GM12878 (cell line): ENCODE results near the gene RPS6KC1. TPM values are rescaled to one million over a fixed set of nuclear protein-coding genes. Genes with fewer than 3 reads are reported as not detected.

ENCODE experiments used
- ATAC-seq: fragments of 200-7000 bp; cut with Tn5 transposase; 3 replicates; pipeline ENCODE4 v1.9.1; 2020; ENCODE audit warnings: mild to moderate bottlenecking, moderate library complexity
- BruUV-seq: library from RNA; stranded (reverse); fragments of 400-500 nt; replicated peaks from 2 replicates; lab custom pipeline; 2021; lab: Mats Ljungman, UMichigan
- CTCF ChIA-PET: fragments of 300-600 bp; sonication (Branson Sonifier 250); formaldehyde crosslinking; extraction: SDS; loops from one replicate; lab custom pipeline; 2021; ENCODE audit warnings: inconsistent platforms; lab: Yijun Ruan, JAX
- POLR2A ChIA-PET: fragments of 350-600 bp; formaldehyde crosslinking; extraction: SDS; loops from one replicate; lab custom pipeline; 2021; ENCODE audit warnings: inconsistent platforms; lab: Charles Lee
- RAD21 ChIA-PET: fragments of 300-600 bp; sonication (Branson Sonifier 250); formaldehyde crosslinking; loops from one replicate; lab custom pipeline; 2023; ENCODE audit warnings: antibody characterized with exemption; ENCODE audit not compliant: unreplicated experiment; lab: Charles Lee
- SMC1A ChIA-PET: fragments of 300-600 bp; sonication (Branson Sonifier 250); formaldehyde crosslinking; loops from one replicate; lab custom pipeline; 2023; ENCODE audit not compliant: unreplicated experiment, uncharacterized antibody; lab: Charles Lee
- DNase-seq: peaks from one replicate; pipeline ENCODE4 v3.0.0-alpha.2; 2011; ENCODE audit warnings: low read depth, low spot score
- FAIRE-seq: peaks from 3 replicates; lab custom pipeline; 2011; peaks lifted over from hg19 to GRCh38; lab: Jason Lieb, UNC
- H2AFZ ChIP-seq: 2 replicates; pipeline ENCODE4 v1.6.0; 2011; ENCODE audit warnings: low read depth, low read length, control low read depth; ENCODE audit not compliant: control insufficient read depth
- H3K27ac ChIP-seq: 2 replicates; pipeline ENCODE4 v1.5.1; 2011; ENCODE audit warnings: control low read depth; ENCODE audit not compliant: control insufficient read depth, insufficient read depth
- H3K27me3 ChIP-seq, 2 experiments: replicated peaks in 1 of 2; 2 replicates each; pipeline versions ENCODE4 v1.6.0 to v1.6.1; 2011; ENCODE audit warnings: low read length in 1 of 2; ENCODE audit not compliant: control insufficient read depth in 2 of 2, insufficient read depth in 2 of 2
- H3K36me3 ChIP-seq, 2 experiments: 2 replicates each; pipeline ENCODE4 v1.5.1; 2011; ENCODE audit warnings: low read length in 1 of 2; ENCODE audit not compliant: control insufficient read depth in 2 of 2, insufficient read depth in 2 of 2
- H3K4me1 ChIP-seq: 2 replicates; pipeline ENCODE4 v1.6.1; 2011; ENCODE audit warnings: mild to moderate bottlenecking, low read length, moderate library complexity, mixed read lengths; ENCODE audit not compliant: control insufficient read depth, insufficient read depth
- H3K4me2 ChIP-seq: 2 replicates; pipeline ENCODE4 v1.6.0; 2011; ENCODE audit warnings: control low read depth; ENCODE audit not compliant: control insufficient read depth, insufficient read depth
- H3K4me3 ChIP-seq: fragments of 200-600 bp; sonication (generic); 2 replicates; pipeline ENCODE4 v1.5.1; 2016
- H3K79me2 ChIP-seq: 2 replicates; pipeline ENCODE4 v1.6.0; 2011; ENCODE audit warnings: low read length; ENCODE audit not compliant: control insufficient read depth, insufficient read depth
- H3K9ac ChIP-seq: 2 replicates; pipeline ENCODE4 v1.8.0; 2011; ENCODE audit warnings: low read length, control low read depth, mixed read lengths; ENCODE audit not compliant: control insufficient read depth, insufficient read depth
- H3K9me3 ChIP-seq: replicated peaks from 3 replicates; pipeline ENCODE4 v1.5.1; 2011; ENCODE audit warnings: mild to moderate bottlenecking, low read length; ENCODE audit not compliant: control insufficient read depth, insufficient read depth
- H4K20me1 ChIP-seq: 2 replicates; pipeline ENCODE4 v1.6.0; 2011; ENCODE audit not compliant: control insufficient read depth, insufficient read depth
- ESRRA ChIP-seq: IDR thresholded peaks from 2 replicates; pipeline ENCODE4 v1.6.1; 2012; ENCODE audit warnings: mild to moderate bottlenecking, low read length, improper control_type of control experiment
- FOS ChIP-seq: IDR thresholded peaks from 3 replicates; pipeline ENCODE4 v1.6.1; 2011; ENCODE audit warnings: borderline replicate concordance; ENCODE audit not compliant: insufficient read length; ENCODE audit errors: extremely low read depth
- MEF2A ChIP-seq: IDR thresholded peaks from 2 replicates; pipeline ENCODE4 v1.6.1; 2011; ENCODE audit warnings: low read depth, mild to moderate bottlenecking, low read length, moderate library complexity; ENCODE audit not compliant: insufficient read depth
- STAT3 ChIP-seq: IDR thresholded peaks from 2 replicates; pipeline ENCODE4 v1.6.1; 2011; ENCODE audit warnings: low read depth, low read length, improper control_type of control experiment
- ZSCAN29 ChIP-seq: fragments of 450-650 bp; IDR thresholded peaks from 2 replicates; pipeline ENCODE4 v1.6.1; 2017; ENCODE audit warnings: mild to moderate bottlenecking, moderate library complexity
- WGBS: methylation state at CpG from one replicate; pipeline ENCODE4 v1.1.6; 2016; ENCODE audit warnings: low lambda C conversion rate; ENCODE audit not compliant: insufficient replicate concordance, insufficient coverage; ENCODE audit errors: missing lambda C conversion rate; 5-methylcytosine and 5-hydroxymethylcytosine counted together
- in situ Hi-C: fragments of 300-500 bp; cut with MboI; formaldehyde crosslinking; loops from 9 replicates; pipeline ENCODE4 v1.14.3; 2018; ENCODE audit warnings: mixed read lengths
- intact Hi-C: fragments of 100-400 bp; cut with micrococcal nuclease; formaldehyde crosslinking; loops from one replicate; pipeline ENCODE4 v1.14.2; 2022; ENCODE audit not compliant: unreplicated experiment
- polyA plus RNA-seq, 11 experiments: library from polyadenylated mRNA; depleted of rRNA in 4 of 11; unstranded in 6 of 11; stranded (reverse) in 5 of 11; fragments of >200 nt; fragmentation: Nextera tagmentation in 4 of 11; fragmentation: Illumina TruSeq in 1 of 11; extraction: Ambion mirVana in 4 of 11; extraction: Trizol in 1 of 11; gene quantifications; 1 replicate in 1 of 11; 2 replicates in 10 of 11; pipeline versions ENCODE4 v1.2.1 to v1.2.3, GENCODE V29; 2011 to 2016; ENCODE audit warnings: inconsistent platforms in 2 of 11, missing spikeins in 2 of 11, low read depth in 1 of 11
- total RNA-seq, 4 experiments: library from RNA; depleted of rRNA in 3 of 4; stranded (reverse); fragments of >200 nt in 3 of 4; fragmentation: Illumina TruSeq in 1 of 4; extraction: Trizol in 1 of 4; gene quantifications; 2 replicates each; pipeline versions ENCODE4 v1.2.1 to v1.2.3, GENCODE V29; 2013 to 2021
- TF ChIP-seq, protein P1 (sequence below): fragments of 450-650 bp; IDR thresholded peaks from 2 replicates; pipeline ENCODE4 v1.6.1; 2016; ENCODE audit warnings: mild to moderate bottlenecking
- TF ChIP-seq, protein P2 (sequence below): fragments of 450-650 bp; IDR thresholded peaks from 2 replicates; pipeline ENCODE4 v1.6.1; 2017; ENCODE audit warnings: mild to moderate bottlenecking

The RPS6KC1 gene
- total and polyA plus RNA-seq, 10 of the 15 experiments (the other 5 are each of a cell fraction or from before 2014, with no cell fraction given): 2.9 to 17.3 (median 12.2) TPM

DNA sequence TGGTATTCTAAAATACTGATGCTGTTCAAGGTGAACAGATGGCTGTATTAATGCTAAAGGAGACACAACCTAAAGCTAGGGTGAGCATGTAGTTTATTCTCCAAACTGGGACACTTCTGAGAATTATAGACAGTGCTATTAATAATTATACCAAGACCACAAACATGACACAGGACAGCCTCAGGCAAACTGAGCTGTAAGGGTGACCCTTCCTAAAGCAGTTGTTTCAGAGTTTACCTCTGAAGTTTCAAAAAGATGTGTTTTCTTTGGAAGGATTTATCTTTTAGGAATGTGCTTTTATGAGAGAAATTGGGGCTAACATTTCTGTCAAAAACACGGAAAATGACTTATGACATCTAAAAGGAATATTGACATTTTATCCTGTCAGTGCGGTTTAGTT is 68.8 kb downstream of the RPS6KC1 start (continued):
- TF ChIP-seq FOS: no peak
- TF ChIP-seq, protein P1, sequence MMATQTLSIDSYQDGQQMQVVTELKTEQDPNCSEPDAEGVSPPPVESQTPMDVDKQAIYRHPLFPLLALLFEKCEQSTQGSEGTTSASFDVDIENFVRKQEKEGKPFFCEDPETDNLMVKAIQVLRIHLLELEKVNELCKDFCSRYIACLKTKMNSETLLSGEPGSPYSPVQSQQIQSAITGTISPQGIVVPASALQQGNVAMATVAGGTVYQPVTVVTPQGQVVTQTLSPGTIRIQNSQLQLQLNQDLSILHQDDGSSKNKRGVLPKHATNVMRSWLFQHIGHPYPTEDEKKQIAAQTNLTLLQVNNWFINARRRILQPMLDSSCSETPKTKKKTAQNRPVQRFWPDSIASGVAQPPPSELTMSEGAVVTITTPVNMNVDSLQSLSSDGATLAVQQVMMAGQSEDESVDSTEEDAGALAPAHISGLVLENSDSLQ: no peak
- TF ChIP-seq, protein P2, sequence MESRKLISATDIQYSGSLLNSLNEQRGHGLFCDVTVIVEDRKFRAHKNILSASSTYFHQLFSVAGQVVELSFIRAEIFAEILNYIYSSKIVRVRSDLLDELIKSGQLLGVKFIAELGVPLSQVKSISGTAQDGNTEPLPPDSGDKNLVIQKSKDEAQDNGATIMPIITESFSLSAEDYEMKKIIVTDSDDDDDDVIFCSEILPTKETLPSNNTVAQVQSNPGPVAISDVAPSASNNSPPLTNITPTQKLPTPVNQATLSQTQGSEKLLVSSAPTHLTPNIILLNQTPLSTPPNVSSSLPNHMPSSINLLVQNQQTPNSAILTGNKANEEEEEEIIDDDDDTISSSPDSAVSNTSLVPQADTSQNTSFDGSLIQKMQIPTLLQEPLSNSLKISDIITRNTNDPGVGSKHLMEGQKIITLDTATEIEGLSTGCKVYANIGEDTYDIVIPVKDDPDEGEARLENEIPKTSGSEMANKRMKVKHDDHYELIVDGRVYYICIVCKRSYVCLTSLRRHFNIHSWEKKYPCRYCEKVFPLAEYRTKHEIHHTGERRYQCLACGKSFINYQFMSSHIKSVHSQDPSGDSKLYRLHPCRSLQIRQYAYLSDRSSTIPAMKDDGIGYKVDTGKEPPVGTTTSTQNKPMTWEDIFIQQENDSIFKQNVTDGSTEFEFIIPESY: no peak

DNA sequence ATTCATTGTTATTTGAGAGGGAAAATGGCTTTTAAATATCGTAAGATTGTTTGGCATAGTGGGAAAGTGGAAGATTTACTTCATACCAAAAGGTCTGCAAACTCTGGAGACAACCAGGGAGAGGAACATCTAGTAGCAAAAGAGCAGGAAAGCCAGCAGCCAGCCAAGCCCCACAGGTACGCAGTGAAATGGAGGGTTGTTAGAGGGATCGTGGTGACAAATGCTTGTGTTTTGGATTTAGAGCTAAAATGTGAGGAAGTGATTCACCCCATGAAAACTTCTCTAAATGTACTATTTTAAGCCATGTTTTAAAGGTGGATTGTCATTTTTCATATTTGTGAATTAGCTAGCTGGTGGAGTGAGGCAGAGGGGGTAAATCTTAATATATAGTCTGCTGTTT is 69.3 kb downstream of the RPS6KC1 start:
- no peaks in the 10 kb centered on the region for H3K9me3 ChIP-seq
- H3K27ac ChIP-seq: no peak overlapping the region
- no peaks in the 10 kb centered on the region for H4K20me1 ChIP-seq
- intact Hi-C loops: loop anchor here (5.0 kb wide), 1 partner anchor 252 kb away; no protein-coding TSS in a partner anchor
- BruUV-seq: no TSS peak
- no peak for FAIRE-seq
- SMC1A ChIA-PET: interaction anchor here (1.1 to 1.7 kb wide), 4 partner anchors 9 to 109 kb away, joined by 3 to 6 read pairs (median 4); no protein-coding TSS in a partner anchor
- DNase-seq: no peak
- H3K27me3 ChIP-seq: no peaks in the 10 kb centered on the region
- TF ChIP-seq ZSCAN29: no peak
- TF ChIP-seq ESRRA: no peak
- TF ChIP-seq MEF2A: no peak
- TF ChIP-seq STAT3: no peak
- no peak for TF ChIP-seq FOS
- TF ChIP-seq, all 136 proteins: peak for 0
- no peak overlapping the region for H2AFZ ChIP-seq
- in situ Hi-C loops: loop anchor here (10.0 kb wide), 1 partner anchor 1004 kb away; no protein-coding TSS in a partner anchor
- no peak for ATAC-seq
- 96% methylated on average over 3 of the region's 3 CpGs for WGBS
- ChIA-PET POLR2A (interaction anchor here (1.7 kb wide), 1 partner anchor 29 kb away, joined by 3 read pairs; no protein-coding TSS in a partner anchor), RAD21 (interaction anchor here (1.0 to 1.5 kb wide), 2 partner anchors 9 to 50 kb away, joined by 3 read pairs; no protein-coding TSS in a partner anchor), CTCF (interaction anchor here (1.2 to 2.2 kb wide), 4 partner anchors 9 to 14 kb away, joined by 3 to 14 read pairs (median 8); no protein-coding TSS in a partner anchor)
- H3K4me3 ChIP-seq: no peak overlapping the region
- H3K36me3 ChIP-seq: no peaks in the 10 kb centered on the region; a peak in 1 of 4 replicates
- H3K9ac ChIP-seq: no peak overlapping the region
- H3K79me2 ChIP-seq: no peaks in the 10 kb centered on the region
- no peak overlapping the region for H3K4me2 ChIP-seq
- no peaks in the 10 kb centered on the region for H3K4me1 ChIP-seq
